HG02840 (cell line): ENCODE results near the gene CFHR1.

ENCODE experiments used
- ATAC-seq: cut with Tn5 transposase; IDR thresholded peaks from one replicate; pipeline ENCODE4 v1.9.1; 2021; ENCODE audit warnings: mild to moderate bottlenecking, moderate library complexity, moderate number of reproducible peaks; ENCODE audit not compliant: unreplicated experiment, low FRiP score

The CFHR1 gene

DNA sequence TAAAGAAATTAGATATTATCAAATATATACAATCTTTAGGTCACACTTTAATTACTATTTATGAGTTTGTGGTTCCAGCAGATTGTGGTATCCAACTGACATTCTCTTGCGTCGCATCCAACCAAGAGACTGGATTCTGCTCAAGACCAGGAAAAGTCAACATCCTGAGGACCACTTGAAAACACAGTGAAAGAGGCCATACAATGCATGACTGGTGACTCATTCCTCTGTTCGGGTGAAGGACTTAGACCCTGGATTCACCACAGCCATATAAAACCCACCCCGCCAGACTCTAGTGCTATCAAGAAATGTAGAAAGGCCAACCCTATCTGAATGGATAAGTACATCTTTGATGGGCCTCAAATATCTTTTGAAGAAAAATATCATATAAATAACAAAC is 53.9 kb downstream of the CFHR1 start:
- ATAC-seq = no peak

DNA sequence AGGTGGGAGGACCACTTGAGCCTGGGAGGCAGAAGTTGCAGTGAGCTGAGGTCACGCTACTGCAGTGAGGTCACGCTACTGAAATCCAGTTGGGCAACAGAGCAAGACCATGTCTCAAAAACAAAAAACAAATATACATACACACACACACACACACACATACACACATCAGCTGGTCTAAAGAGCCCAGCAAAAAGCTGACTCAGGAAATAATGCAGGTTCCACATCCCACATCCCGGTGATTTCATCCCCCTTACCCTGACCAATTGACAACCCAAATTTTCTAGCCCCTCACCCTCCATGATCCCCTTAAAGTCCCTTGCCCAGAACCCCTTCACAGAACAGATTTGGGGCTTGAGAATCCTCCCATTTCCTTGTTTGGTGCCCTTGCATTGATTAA is 56.4 kb downstream of the CFHR1 start:
- ATAC-seq = no peak

DNA sequence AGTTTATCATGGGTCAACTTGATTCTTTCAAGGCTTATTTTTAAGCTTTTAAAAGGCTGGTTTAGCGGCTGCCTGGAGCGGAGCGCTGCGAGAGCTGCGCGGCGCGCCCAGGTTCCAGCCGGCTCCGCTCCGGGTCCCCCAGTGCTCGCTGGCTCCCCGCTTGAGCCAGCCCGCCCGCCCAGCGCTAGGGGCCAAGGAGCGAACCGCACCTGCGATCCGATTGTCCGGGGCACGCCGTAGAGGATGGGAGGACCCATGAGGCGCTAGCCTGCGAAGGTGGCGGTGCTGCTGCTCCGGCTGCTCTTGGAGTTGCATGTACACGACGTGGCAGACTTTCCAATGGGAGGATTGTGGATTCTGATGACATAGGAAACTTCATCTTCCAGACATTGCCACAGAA is 58.4 kb downstream of the CFHR1 start:
- no peak for ATAC-seq
